EL (cell line): ENCODE measurements around the gene LPCAT3.
A peak's percentile ranks its signal among the peaks of the same experiment; 100 is the strongest.

Experiments
- DNase-seq: peaks from one replicate; pipeline ENCODE4 v3.0.0-alpha.2; 2016

Gene LPCAT3

DNA sequence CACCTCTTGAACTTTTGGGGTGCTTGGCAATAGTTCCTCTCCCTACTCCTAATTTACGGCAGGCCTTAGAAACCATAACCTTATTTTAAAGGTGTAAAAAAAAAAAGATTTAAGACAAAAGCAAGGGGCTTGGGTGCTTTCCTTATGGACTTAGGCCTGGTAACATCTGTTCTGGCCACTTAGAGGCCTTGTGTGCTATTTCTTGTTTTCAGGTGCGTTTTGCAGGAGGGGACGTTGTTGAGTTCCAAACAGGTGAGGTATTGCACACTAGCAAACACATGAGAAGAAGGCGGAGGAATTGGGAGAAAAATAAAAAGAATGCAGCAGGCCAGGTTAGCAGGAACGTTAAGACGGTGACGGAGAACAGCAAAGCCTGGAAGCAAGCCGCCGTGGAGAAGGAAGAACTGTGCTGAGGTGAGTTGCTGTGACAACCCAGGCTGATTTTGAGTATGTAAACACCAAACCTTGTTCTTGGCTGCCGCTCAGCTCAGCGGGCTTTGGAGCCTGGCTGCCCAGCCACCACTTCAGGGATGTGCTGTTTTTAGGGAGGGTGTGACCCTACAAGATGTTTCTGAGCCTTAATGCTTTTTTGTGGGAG lies 30.2 kb downstream of the LPCAT3 start:
- DNase-seq = no peak

- no peak for DNase-seq
Observed at GRCh38 chr12:6982532-6982931, 35.7 kb downstream of the LPCAT3 start.

GRCh38 chr12:6981152-6982052 lies 36.9 kb downstream of the LPCAT3 start:
- no peak for DNase-seq

DNA sequence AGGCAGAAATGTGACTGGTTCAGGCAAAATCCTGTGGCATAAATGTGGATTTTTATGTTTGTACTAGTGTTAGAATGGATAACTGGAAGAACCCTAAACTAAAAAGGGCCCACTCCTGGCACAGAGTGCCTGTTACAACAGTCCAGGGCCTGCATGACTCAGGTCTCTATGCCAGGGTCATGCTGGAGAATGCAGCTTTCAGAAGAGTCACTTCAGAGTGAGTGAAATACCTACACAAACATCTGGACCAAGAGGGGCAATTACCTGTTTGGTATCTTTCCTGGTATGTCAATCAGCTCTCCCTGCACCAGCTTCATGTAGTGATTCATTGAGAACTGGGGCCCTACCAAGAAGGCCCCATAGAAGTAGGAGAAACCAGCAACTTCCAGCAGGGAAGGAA lies 37.5 kb downstream of the LPCAT3 start:
- DNase-seq = no peak

DNA sequence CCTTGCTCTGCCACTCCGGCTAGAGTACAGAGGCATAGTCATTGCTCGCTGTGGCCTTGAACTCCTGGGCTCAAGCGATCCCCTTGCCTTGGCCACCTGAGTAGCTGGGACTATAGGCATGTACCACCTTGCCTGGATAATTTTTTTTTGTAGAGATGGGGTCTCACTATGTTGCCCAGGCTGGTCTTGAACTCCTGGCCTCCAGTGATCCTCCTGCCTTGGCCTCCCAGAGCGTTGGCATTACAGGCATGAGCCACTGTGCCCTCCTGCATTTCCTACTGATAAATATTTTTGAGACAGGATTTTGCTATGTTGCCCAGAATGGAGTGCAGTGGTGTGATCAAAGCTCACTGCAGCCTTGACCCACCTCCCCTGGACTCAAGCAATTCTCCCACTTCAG lies 38.2 kb downstream of the LPCAT3 start:
- DNase-seq = no peak

- DNase-seq = no peak
Observed at GRCh38 chr12:6979453-6979852, 38.8 kb downstream of the LPCAT3 start.

DNA sequence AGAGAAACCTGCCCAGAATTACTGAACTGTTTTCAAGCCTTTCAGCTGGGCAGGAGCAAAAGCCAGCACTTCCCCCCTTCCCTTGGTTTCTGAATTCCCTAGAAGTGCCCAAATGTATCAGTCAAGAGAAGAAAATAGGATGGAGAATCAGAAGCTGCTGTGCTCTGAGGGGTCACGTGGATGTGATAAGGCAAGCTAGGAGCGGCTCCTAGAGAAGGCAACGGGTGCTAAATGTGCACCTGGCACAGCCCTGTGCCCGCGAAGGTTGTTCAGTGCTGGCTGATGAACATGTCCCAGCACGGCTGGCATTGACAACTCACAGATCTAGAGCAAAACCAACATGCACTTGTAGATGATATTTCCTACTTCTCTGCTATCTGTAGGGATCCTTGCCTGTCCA lies 39.3 kb downstream of the LPCAT3 start:
- DNase-seq = no peak

GRCh38 chr12:6978611-6979011 lies 39.7 kb downstream of the LPCAT3 start:
- no peak for DNase-seq

GRCh38 chr12:6978188-6978587 lies 40.1 kb downstream of the LPCAT3 start:
- no peak for DNase-seq

GRCh38 chr12:6977653-6978052 lies 40.6 kb downstream of the LPCAT3 start:
- DNase-seq = no peak

DNA sequence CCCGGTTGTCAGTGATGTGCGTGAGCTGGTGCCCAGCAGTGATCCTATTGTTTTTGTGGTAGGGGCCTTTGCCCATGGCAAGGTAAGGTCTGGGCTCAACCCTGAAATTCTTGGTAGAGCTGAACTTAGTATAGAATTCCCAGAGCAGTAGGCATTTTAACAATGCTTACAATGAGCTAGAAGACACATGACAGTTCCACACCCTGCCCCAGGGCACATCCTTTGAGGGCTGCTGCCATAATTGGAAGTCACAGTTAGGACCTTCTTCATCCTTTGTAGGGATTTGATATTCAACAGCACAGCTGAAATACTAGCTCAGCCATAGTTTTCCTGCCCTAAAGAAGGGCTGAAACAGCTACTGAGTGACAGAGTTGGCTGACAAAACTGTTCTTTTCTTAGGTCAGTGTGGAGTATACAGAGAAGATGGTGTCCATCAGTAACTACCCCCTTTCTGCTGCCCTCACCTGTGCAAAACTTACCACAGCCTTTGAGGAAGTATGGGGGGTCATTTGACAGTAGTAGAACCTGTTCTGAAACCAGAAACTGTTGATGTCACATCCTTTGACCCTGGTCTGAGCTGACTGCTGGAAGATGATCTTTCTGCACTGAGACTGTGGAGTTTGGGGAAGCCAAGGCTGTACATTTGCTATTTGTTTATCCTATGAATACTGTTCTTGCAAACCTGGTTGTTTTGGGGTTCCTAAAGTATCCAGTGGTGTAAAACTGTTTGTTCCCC lies 42.8 kb downstream of the LPCAT3 start:
- no peak for DNase-seq

GRCh38 chr12:6974180-6974579 lies 44.1 kb downstream of the LPCAT3 start:
- no peak for DNase-seq

DNA sequence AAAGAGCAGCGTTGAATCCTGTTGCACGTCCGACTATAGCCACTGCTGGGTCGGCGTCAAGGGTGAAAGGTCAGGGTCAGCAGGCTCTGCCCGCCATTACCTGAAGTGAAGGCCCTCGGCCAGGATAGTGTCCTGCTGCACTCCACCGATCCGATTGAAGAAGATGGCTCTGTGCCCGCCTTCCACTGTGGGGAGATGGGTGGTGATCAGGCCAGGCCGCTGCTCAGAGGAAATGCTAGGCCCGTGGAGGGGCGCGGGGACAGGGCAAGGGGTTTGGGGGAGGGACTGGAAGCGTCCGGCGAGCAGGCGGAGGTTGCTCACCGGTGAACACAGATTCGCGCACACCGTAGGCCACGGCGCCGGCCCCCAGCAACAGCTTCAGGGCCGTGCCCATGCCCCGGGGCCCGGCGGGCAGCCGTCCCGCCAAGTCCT lies 48.2 kb downstream of the LPCAT3 start:
- DNase-seq = no peak

GRCh38 chr12:6968426-6968825 lies 49.9 kb downstream of the LPCAT3 start:
- no peak for DNase-seq

- no peak for DNase-seq
Observed at GRCh38 chr12:6967651-6968100, 50.6 kb downstream of the LPCAT3 start.

DNA sequence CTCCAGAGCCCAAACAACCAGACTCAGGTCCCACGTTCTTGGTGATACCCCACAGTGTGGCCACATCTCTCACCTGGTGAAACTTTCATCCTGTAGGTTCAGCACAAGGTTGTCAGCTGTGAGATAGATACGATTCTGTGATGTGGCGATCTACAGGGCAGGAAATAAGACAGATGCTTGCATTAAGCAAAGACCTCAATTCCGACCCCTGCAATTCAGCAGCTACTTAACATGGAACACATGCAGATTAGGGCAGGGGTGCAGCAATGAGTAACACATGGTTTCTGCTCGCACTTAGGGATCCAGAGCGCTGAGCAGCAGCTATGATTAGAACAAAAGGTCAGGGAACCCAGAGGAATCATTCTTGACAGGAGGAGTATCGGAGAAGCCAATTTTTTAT lies 51.9 kb downstream of the LPCAT3 start:
- DNase-seq = no peak

GRCh38 chr12:6965714-6966113 lies 52.6 kb downstream of the LPCAT3 start:
- DNase-seq = no peak

- DNase-seq = peak; percentile 78
Observed at GRCh38 chr12:6965026-6965661, 53.1 kb downstream of the LPCAT3 start.

GRCh38 chr12:6964605-6965025 lies 53.7 kb downstream of the LPCAT3 start:
- no peak for DNase-seq

DNA sequence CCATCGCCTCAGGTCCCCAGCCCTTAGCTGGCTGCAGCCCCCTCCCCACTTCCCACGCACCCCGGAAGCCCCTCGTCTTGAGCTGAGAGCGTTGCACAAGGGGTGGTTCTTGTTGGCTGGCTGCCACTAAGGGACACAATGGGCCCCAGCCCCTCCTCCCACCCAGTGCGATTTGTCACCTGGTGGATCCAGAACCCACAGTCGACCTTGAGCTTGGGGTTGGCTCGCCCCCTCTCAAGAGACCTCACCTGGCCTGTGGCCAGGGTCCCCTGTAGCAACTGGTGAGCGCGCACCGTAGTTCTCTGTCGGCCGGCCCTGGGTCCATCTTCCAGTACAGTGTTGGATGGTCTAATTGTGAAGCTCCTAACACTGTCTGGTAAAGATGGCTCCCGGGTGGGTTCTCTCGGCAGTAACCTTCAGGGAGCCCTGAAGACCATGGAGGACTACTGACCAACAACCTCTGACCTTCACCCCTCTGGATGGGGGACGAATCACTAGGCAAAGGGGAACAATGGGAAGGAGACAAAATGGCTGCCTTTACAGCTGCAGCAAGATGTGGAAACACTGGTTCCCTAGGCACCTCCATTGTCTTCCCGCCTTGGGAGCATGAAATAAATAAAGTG lies 54.4 kb downstream of the LPCAT3 start:
- DNase-seq = no peak

DNA sequence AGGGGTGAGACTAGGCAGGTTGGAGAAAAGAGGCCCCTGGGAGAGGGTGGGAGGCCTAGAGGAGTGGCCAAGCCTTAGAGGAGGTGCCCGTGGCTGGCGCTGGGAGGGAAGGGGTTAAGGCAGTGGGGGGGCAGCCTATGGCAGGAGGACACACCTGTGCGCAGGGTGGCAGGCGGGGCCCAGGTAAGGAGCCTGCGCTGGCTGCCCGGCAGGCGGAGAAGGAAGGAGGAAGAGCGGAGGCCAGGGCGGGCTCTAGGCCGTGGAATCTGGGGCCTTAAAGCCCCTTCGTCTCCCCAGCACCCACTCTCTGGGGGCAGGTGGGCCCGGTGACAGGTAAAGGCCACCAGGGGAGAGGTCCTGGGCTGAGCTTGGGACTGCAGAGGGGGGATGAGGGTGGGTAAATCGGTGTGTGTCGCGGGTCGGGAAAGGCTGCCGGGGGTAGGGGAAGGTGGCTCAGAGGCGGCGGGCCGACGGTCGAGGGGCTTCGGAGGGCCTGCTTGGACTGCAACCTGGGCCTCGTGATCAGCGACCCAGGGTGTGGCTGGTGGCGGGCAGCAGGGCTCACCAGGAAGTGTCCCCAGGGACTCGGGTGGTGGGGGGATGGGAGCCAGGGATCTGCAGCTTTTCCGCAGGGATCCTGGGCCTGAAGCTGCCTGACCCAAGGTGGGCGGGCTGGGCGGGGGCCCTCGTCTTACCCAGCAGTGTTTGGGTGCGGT lies 55.1 kb downstream of the LPCAT3 start:
- DNase-seq = no peak
